GM12891 (cell line): ENCODE results near the gene LRRC39.

ENCODE experiments used
- PAX5 ChIP-seq: IDR thresholded peaks from 2 replicates; pipeline ENCODE4 v1.6.1; 2011; ENCODE audit warnings: low read length, moderate library complexity, mild to moderate bottlenecking; ENCODE audit not compliant: insufficient read depth, severe bottlenecking
- POLR2A ChIP-seq: IDR thresholded peaks from 2 replicates; pipeline ENCODE4 v1.6.1; 2011; ENCODE audit warnings: low read depth, low read length, control low read depth
- POLR2AphosphoS5 ChIP-seq: IDR thresholded peaks from 2 replicates; pipeline ENCODE4 v1.6.1; 2011; ENCODE audit warnings: low read depth, low read length, control low read depth
- SPI1 ChIP-seq: IDR thresholded peaks from 2 replicates; pipeline ENCODE4 v1.6.1; 2011; ENCODE audit warnings: low read depth, low read length, control low read depth
- TAF1 ChIP-seq: IDR thresholded peaks from 2 replicates; pipeline ENCODE4 v1.6.1; 2011; ENCODE audit warnings: low read depth, low read length, control low read depth

DNA sequence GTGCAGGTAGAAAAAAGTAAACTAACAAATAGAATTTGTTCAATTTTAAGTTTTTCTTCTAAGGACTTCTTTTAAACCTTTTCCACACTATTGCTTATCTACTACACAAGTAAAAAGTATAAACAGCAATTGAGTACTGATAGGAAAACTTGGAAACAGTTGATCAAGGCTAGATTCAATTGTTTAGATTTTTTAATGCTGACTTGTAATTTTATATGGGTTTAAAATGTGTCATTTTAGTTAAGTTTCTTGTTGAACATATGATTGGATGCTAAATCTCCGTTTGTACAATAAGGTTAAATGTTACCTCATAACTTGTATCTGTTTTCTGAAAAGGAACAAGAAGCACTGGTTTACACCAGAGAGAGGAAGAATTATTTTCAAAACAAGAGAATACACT is 50.8 kb downstream of the LRRC39 start:
- no peak for TF ChIP-seq POLR2A
- no peak for TF ChIP-seq SPI1
- no peak for TF ChIP-seq TAF1
- TF ChIP-seq POLR2AphosphoS5: no peak
- TF ChIP-seq PAX5: no peak
